DOHH2 (cell line): ENCODE results near the gene GLYATL1B.

Experiments
- H3F3A ChIP-seq: fragments of 200-600 bp; sonication (generic), shearing (Covaris generic); 2 replicates; pipeline ENCODE4 v1.6.0; 2016; ENCODE audit warnings: antibody characterized with exemption, mild to moderate bottlenecking; ENCODE audit not compliant: control insufficient read depth, insufficient read depth
- H3K27ac ChIP-seq: fragments of 200-600 bp; sonication (generic); 2 replicates; pipeline ENCODE4 v1.5.1; 2014; ENCODE audit warnings: low read depth, mild to moderate bottlenecking, low read length, moderate library complexity
- H3K27me3 ChIP-seq: fragments of 200-600 bp; sonication (generic); 2 replicates; pipeline ENCODE4 v1.6.1; 2014; ENCODE audit warnings: mild to moderate bottlenecking, low read length, mixed read lengths; ENCODE audit not compliant: control insufficient read depth
- H3K36me3 ChIP-seq: fragments of 200-600 bp; sonication (generic); 2 replicates; pipeline ENCODE4 v1.6.1; 2014; ENCODE audit warnings: mild to moderate bottlenecking, low read length, moderate library complexity, mixed read lengths; ENCODE audit not compliant: control insufficient read depth
- H3K4me1 ChIP-seq: fragments of 200-600 bp; sonication (generic); 2 replicates; pipeline ENCODE4 v1.6.1; 2014; ENCODE audit warnings: mild to moderate bottlenecking, low read length, mixed read lengths; ENCODE audit not compliant: control insufficient read depth
- H3K4me2 ChIP-seq: fragments of 200-600 bp; sonication (generic); 2 replicates; pipeline ENCODE4 v1.6.0; 2014; ENCODE audit warnings: mild to moderate bottlenecking, low read length, moderate library complexity
- H3K4me3 ChIP-seq: fragments of 200-600 bp; sonication (generic); 2 replicates; pipeline ENCODE4 v1.5.1; 2014; ENCODE audit warnings: mild to moderate bottlenecking, low read length, mixed read lengths
- H3K79me2 ChIP-seq: fragments of 200-600 bp; sonication (generic); 2 replicates; pipeline ENCODE4 v1.6.1; 2014; ENCODE audit warnings: mild to moderate bottlenecking, low read length, mixed read lengths; ENCODE audit not compliant: control insufficient read depth
- H3K9me2 ChIP-seq: fragments of 200-600 bp; sonication (generic); replicated peaks from 2 replicates; pipeline ENCODE4 v1.6.1; 2014; ENCODE audit warnings: mild to moderate bottlenecking, low read length, mixed read lengths; ENCODE audit not compliant: control insufficient read depth
- H3K9me3 ChIP-seq: fragments of 200-600 bp; sonication (generic); 2 replicates; pipeline ENCODE4 v1.6.1; 2014; ENCODE audit warnings: antibody characterized with exemption, low read length, mixed read lengths; ENCODE audit not compliant: control insufficient read depth, insufficient read depth
- H4K20me1 ChIP-seq: fragments of 200-600 bp; sonication (generic); 2 replicates; pipeline ENCODE4 v1.6.0; 2014; ENCODE audit warnings: low read depth, mild to moderate bottlenecking, antibody characterized with exemption, low read length, moderate library complexity; ENCODE audit not compliant: control insufficient read depth, insufficient read depth
- EZH2phosphoT487 ChIP-seq: fragments of 200-600 bp; sonication (generic); IDR thresholded peaks from 2 replicates; pipeline ENCODE4 v1.6.1; 2017; ENCODE audit warnings: borderline replicate concordance, mild to moderate bottlenecking, antibody characterized with exemption, low read length, moderate library complexity, mixed read lengths
- TF ChIP-seq, protein P1 (sequence below): fragments of 200-600 bp; sonication (generic); IDR thresholded peaks from one replicate; pipeline ENCODE4 v1.5.1; 2014; ENCODE audit warnings: antibody characterized with exemption, mild to moderate bottlenecking, low read depth, low read length; ENCODE audit not compliant: poor library complexity, severe bottlenecking

The GLYATL1B gene

DNA sequence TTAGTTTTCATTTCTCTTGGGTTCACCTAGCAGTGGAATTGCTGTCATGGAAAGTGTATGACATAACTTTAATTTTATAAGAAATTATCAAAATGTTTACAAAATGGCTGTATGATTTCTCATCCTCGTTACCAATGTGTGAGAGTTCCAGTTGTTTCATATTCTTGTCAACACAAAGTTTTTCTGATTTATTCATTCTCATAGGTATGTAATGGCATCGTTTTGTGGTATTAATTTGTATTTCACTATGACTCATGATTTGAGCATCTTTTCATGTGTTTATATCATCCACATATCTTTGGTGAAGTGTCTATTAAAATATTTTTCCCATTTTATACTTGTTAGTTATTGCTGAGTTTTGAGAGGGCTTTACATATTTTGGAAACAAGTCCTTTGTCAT is 26.4 kb downstream of the GLYATL1B start:
- H3K4me3 ChIP-seq, result no peak overlapping the region
- H3K36me3 ChIP-seq, result peaks cover 94% of the 10 kb centered on the region
- TF ChIP-seq EZH2phosphoT487, result no peak
- TF ChIP-seq, protein P1, sequence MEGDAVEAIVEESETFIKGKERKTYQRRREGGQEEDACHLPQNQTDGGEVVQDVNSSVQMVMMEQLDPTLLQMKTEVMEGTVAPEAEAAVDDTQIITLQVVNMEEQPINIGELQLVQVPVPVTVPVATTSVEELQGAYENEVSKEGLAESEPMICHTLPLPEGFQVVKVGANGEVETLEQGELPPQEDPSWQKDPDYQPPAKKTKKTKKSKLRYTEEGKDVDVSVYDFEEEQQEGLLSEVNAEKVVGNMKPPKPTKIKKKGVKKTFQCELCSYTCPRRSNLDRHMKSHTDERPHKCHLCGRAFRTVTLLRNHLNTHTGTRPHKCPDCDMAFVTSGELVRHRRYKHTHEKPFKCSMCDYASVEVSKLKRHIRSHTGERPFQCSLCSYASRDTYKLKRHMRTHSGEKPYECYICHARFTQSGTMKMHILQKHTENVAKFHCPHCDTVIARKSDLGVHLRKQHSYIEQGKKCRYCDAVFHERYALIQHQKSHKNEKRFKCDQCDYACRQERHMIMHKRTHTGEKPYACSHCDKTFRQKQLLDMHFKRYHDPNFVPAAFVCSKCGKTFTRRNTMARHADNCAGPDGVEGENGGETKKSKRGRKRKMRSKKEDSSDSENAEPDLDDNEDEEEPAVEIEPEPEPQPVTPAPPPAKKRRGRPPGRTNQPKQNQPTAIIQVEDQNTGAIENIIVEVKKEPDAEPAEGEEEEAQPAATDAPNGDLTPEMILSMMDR, result no peak

DNA sequence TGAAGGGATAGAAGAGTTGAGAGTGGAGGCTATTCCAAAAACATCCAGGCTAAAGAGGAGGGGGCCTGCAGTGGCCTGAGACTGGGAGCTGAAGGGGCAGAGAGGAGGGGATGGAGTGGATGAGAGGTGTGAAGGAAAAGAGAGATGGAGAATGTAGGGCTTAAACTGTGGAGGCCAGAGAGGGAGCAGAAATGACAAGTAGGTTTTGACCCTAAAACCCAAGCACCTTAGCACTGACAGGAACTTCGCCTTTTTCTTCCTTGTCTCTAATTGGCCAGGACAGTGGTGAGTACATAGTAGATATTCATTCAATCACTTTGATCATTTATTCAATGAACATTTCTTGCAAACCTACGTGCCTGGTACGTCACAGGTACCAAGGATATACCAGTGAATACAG is 28.2 kb downstream of the GLYATL1B start:
- Histone ChIP-seq H3K79me2 (peaks cover under 1% of the 10 kb centered on the region), H3K36me3 (peaks cover 91% of the 10 kb centered on the region), H3K9me2 (no peaks in the 10 kb centered on the region), H3K27me3 (no peaks in the 10 kb centered on the region), H3K27ac (no peak overlapping the region), H3K4me3 (no peak overlapping the region), H3F3A (no peaks in the 10 kb centered on the region; the same call in 1 of the 2 replicates), H4K20me1 (no peaks in the 10 kb centered on the region), H3K4me1 (peaks cover 17% of the 10 kb centered on the region), H3K4me2 (no peak overlapping the region), H3K9me3 (peaks cover 36% of the 10 kb centered on the region)
- TF ChIP-seq, protein P1, result no peak
- TF ChIP-seq EZH2phosphoT487, result no peak

More for the DNA sequence above, 26.4 kb downstream of the GLYATL1B start:
- Histone ChIP-seq H3K79me2 (peaks cover 15% of the 10 kb centered on the region), H3K27ac (no peak overlapping the region), H3K4me1 (peaks cover 36% of the 10 kb centered on the region), H3K9me2 (no peaks in the 10 kb centered on the region), H4K20me1 (no peaks in the 10 kb centered on the region), H3K4me2 (no peak overlapping the region), H3K27me3 (no peaks in the 10 kb centered on the region), H3K9me3 (peaks cover 28% of the 10 kb centered on the region), H3F3A (no peaks in the 10 kb centered on the region; the same call in 1 of the 2 replicates)

DNA sequence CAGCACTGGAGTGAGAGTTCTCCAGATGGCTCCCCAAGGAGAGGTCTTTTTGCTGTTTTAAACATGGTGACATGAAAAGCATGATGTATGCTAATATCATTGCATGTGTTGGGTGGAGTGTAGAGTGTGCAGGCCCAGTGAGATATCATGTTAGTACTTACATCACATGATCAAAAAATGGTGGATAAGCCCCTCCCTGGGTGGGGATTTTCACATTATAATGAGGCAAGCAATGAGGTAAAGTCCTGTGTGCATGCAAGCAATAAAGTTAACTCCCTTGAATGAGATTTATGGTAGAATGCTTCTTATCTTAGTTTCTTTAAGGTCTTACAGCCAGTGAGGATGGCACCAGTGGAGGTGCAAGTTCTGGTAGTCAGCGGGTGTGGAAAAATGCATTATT is 29.4 kb downstream of the GLYATL1B start:
- H3K36me3 ChIP-seq, result peaks cover 88% of the 10 kb centered on the region
- H3K27me3 ChIP-seq, result no peaks in the 10 kb centered on the region
- no peaks in the 10 kb centered on the region for H3K9me2 ChIP-seq
- no peak overlapping the region for H3K27ac ChIP-seq
- peaks cover 35% of the 10 kb centered on the region for H3K9me3 ChIP-seq
- H3K4me2 ChIP-seq, result no peak overlapping the region
- no peaks in the 10 kb centered on the region for H3F3A ChIP-seq
- peaks cover 6% of the 10 kb centered on the region; the same call in 1 of the 2 replicates for H3K4me1 ChIP-seq
- H3K4me3 ChIP-seq, result no peak overlapping the region
- H4K20me1 ChIP-seq, result no peaks in the 10 kb centered on the region
- H3K79me2 ChIP-seq, result no peaks in the 10 kb centered on the region; the same call in 1 of the 2 replicates
- no peak for TF ChIP-seq EZH2phosphoT487
- TF ChIP-seq, protein P1, result no peak

DNA sequence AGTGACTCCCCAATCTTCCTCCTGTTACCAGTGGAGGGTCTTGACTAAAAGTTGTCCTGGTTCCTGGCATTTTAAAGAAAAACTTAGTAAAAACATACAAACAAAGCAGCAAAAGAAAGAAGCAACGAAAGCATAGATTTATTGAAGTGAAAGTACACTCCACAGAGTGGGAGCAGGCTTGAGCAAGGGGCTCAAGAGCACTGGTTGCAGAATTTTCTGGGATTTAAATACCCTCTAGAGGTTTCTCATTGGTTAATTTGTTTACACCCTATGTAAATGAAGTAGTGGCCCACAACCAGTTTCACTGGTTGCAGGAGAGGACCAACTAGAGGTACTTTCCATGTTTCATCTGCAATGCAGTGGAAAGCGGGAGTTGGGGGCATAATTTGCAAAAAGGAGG is 31.7 kb downstream of the GLYATL1B start:
- Histone ChIP-seq H4K20me1 (no peaks in the 10 kb centered on the region), H3K9me2 (no peaks in the 10 kb centered on the region), H3K4me1 (peaks cover 6% of the 10 kb centered on the region), H3F3A (no peaks in the 10 kb centered on the region), H3K4me2 (no peak overlapping the region), H3K27ac (no peak overlapping the region), H3K36me3 (peaks cover 84% of the 10 kb centered on the region), H3K27me3 (no peaks in the 10 kb centered on the region), H3K4me3 (no peak overlapping the region), H3K79me2 (no peaks in the 10 kb centered on the region), H3K9me3 (peaks cover 40% of the 10 kb centered on the region)
- no peak for TF ChIP-seq EZH2phosphoT487
- TF ChIP-seq, protein P1, result no peak
